ENCODE results near the gene TMPRSS9. TPM values are rescaled to one million over a fixed set of nuclear protein-coding genes. Genes with fewer than 3 reads are reported as not detected.

TMPRSS9 gene
- polyA plus RNA-seq, 1 donor = 1.9 TPM

DNA sequence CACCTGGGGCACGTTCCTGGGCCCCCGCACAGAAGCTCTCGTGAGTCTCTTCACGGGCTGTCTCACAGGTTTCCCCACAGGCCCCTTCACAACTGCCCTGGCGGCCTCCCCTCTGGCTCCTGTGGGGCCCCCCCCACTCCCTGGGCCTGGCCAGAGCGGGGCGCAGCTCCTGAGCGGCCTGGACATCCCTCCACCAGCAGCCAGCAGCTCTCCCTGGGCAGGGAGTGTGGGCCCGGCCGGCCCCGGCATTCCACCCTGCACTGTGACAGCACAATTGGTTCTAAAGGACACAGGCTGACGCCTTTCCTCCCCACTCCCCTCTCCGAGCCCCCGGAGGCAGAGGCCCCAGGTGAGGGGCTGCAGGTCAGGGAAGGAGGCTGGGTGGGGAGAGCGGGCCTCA lies 76.9 kb downstream of the TMPRSS9 start:
- Histone ChIP-seq H3K27me3 (ENCODE audit: control insufficient read depth, insufficient read depth, low read length) (no peaks in the 10 kb centered on the region), H3K9me3 (ENCODE audit: control insufficient read depth, low read depth, low read length) (peaks cover 4% of the 10 kb centered on the region), H3K27ac (ENCODE audit: low read length) (no peak overlapping the region), H3K4me1 (ENCODE audit: control insufficient read depth, insufficient read depth, low read length) (no peaks in the 10 kb centered on the region), H3K4me3 (ENCODE audit: low read length) (no peak overlapping the region), H3K36me3 (ENCODE audit: control insufficient read depth, insufficient read depth, low read length) (peaks cover 46% of the 10 kb centered on the region)
- DNase-seq = no peak
- no CpG with 5 or more reads among the region's 15 CpGs for WGBS (ENCODE audit: insufficient coverage, low lambda C conversion rate)

DNA sequence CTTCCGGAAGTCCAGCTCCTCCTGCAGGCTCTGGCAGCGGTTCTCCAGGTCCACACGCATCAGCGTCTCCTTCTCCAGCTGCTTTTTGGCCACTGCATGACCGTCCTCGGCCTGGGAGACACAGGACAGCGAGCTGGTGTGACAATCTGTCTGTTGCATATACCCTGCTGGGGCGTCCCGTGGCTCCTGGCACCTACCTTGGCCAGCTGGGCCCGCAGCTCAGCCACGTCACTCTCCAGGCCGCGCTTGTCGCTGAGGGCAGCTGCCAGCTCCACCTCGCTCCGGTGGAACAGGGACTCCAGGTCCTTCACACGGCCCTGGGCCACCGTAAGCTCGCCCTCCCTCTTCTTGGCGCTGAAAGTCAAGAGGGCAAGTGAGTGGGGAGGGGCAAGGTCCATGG lies 78.1 kb downstream of the TMPRSS9 start:
- no peaks in the 10 kb centered on the region for H3K27me3 ChIP-seq (ENCODE audit: control insufficient read depth, insufficient read depth, low read length)
- no CpG with 5 or more reads among the region's 20 CpGs for WGBS (ENCODE audit: insufficient coverage, low lambda C conversion rate)
- H3K4me3 ChIP-seq (ENCODE audit: low read length) = no peak overlapping the region
- peaks cover 4% of the 10 kb centered on the region for H3K9me3 ChIP-seq (ENCODE audit: control insufficient read depth, low read depth, low read length)
- H3K27ac ChIP-seq (ENCODE audit: low read length) = no peak overlapping the region
- DNase-seq = no peak
- no peaks in the 10 kb centered on the region for H3K4me1 ChIP-seq (ENCODE audit: control insufficient read depth, insufficient read depth, low read length)
- H3K36me3 ChIP-seq (ENCODE audit: control insufficient read depth, insufficient read depth, low read length) = peaks cover 45% of the 10 kb centered on the region

DNA sequence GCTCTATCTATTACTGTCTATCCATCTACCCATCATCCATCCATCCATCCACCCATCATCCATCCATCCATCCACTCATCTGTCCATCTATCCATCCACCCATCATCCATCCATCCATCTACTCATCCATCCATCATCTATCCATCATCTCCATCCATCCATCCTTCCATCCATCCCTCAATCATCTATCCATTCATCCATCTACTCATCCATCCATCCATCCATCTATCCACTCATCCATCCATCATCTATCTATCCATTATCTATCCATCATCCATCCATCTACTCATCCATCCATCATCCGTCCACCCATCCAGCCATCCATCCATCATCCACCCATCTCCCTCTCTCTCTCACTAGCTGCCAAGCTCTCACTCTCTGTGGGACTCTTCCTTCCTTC lies 80.5 kb downstream of the TMPRSS9 start:
- Histone ChIP-seq H3K27ac (ENCODE audit: low read length) (no peak overlapping the region), H3K36me3 (ENCODE audit: control insufficient read depth, insufficient read depth, low read length) (peaks cover 45% of the 10 kb centered on the region), H3K27me3 (ENCODE audit: control insufficient read depth, insufficient read depth, low read length) (no peaks in the 10 kb centered on the region), H3K9me3 (ENCODE audit: control insufficient read depth, low read depth, low read length) (peaks cover 4% of the 10 kb centered on the region), H3K4me3 (ENCODE audit: low read length) (no peak overlapping the region), H3K4me1 (ENCODE audit: control insufficient read depth, insufficient read depth, low read length) (no peaks in the 10 kb centered on the region)
- no peak for DNase-seq
- 100% methylated on average over 1 of the region's 1 CpG for WGBS (ENCODE audit: insufficient coverage, low lambda C conversion rate)

DNA sequence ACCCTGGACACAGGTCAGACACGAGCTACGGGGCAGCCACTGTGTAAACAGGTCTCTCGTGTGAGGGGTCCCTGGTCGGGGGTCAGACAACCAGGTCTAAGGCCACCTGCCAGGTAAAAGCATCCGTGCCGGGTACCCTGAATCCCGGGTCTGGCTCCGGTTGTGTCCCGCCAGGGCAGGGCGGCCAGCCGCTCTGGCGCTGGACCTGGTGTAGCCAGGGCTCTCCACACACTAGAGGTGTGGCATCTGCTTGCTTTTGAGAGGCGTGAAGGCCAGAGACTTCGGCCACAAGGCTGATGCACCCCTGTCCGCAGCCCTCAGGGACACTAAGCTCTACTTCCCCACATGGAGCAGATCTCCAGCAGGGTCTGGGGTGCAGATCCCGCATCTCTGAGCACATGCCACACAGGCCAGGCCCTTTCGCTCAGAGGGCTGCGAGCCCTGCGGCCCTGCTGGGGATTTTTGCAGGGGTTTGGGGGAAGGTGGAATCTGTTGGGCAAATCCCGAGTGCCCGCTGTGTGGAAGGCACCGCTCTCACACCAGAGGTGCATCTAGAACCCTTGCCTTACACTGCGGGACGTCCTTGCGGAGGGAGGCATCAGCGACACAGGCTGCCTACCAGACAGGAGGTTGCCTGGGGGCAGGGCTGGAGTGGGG lies 81.2 kb downstream of the TMPRSS9 start:
- Histone ChIP-seq H3K4me3 (ENCODE audit: low read length) (no peak overlapping the region), H3K27me3 (ENCODE audit: control insufficient read depth, insufficient read depth, low read length) (no peaks in the 10 kb centered on the region), H3K4me1 (ENCODE audit: control insufficient read depth, insufficient read depth, low read length) (peaks cover 1% of the 10 kb centered on the region), H3K36me3 (ENCODE audit: control insufficient read depth, insufficient read depth, low read length) (peaks cover 45% of the 10 kb centered on the region), H3K27ac (ENCODE audit: low read length) (no peak overlapping the region), H3K9me3 (ENCODE audit: control insufficient read depth, low read depth, low read length) (peaks cover 4% of the 10 kb centered on the region)
- no peak for DNase-seq
- no CpG with 5 or more reads among the region's 26 CpGs for WGBS (ENCODE audit: insufficient coverage, low lambda C conversion rate)

DNA sequence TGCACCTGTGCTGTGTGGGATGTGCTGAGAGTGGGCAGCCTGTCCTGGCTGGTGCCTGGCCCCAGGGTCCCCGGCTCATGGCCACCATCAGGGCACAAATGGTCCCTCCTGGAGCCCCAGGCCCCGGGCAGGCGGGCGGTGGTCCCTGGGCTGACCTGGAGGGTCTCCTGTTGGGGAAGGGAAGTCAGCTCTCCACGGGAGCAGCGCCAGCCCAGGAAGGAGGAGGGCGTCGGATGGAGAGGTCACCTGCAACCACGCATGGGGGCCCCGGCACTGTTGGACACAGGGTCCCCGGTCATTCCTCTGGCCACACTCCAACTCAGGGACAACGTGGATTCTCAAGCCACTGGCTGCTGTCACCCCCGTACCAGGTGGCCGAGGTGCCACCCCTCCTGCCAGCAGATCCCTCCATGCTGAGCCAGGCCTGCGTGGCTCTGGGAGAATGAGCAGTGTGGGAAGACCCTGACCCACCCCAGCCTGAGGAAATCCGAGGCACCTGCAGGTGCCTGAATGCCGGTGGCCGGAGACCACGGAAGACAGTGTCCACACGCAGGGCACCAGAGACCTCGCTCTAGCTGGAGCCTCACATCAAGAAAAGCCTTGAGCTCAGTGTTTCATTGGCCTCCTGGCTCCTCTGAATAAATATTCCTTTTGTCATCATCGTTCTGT lies 83.2 kb downstream of the TMPRSS9 start:
- Histone ChIP-seq H3K4me1 (ENCODE audit: control insufficient read depth, insufficient read depth, low read length) (peaks cover 4% of the 10 kb centered on the region), H3K27ac (ENCODE audit: low read length) (no peak overlapping the region), H3K4me3 (ENCODE audit: low read length) (no peak overlapping the region), H3K36me3 (ENCODE audit: control insufficient read depth, insufficient read depth, low read length) (peaks cover 31% of the 10 kb centered on the region), H3K27me3 (ENCODE audit: control insufficient read depth, insufficient read depth, low read length) (no peaks in the 10 kb centered on the region), H3K9me3 (ENCODE audit: control insufficient read depth, low read depth, low read length) (no peaks in the 10 kb centered on the region)
- DNase-seq = no peak
- no CpG with 5 or more reads among the region's 22 CpGs for WGBS (ENCODE audit: insufficient coverage, low lambda C conversion rate)

DNA sequence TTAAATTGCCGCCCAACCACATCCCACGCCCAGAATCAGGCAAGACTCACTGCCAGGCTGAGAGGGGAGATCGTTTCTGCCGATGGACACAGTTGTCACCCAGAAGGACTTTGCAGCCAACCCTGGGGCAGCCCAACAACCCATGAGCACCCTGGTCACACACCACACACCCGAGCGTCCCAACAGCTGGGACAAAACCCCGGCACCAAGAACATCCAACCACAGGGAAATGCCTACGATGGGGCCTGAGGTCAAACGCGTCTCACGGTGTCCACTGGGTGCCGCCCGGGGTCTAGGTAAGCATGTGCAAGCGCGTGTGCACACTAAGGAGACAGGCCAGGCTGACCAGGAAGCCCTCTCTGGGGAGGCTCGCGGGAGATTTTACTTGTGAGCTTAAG lies 83.7 kb downstream of the TMPRSS9 start:
- Histone ChIP-seq H3K36me3 (ENCODE audit: control insufficient read depth, insufficient read depth, low read length) (peaks cover 28% of the 10 kb centered on the region), H3K27me3 (ENCODE audit: control insufficient read depth, insufficient read depth, low read length) (no peaks in the 10 kb centered on the region), H3K27ac (ENCODE audit: low read length) (no peak overlapping the region)

DNA sequence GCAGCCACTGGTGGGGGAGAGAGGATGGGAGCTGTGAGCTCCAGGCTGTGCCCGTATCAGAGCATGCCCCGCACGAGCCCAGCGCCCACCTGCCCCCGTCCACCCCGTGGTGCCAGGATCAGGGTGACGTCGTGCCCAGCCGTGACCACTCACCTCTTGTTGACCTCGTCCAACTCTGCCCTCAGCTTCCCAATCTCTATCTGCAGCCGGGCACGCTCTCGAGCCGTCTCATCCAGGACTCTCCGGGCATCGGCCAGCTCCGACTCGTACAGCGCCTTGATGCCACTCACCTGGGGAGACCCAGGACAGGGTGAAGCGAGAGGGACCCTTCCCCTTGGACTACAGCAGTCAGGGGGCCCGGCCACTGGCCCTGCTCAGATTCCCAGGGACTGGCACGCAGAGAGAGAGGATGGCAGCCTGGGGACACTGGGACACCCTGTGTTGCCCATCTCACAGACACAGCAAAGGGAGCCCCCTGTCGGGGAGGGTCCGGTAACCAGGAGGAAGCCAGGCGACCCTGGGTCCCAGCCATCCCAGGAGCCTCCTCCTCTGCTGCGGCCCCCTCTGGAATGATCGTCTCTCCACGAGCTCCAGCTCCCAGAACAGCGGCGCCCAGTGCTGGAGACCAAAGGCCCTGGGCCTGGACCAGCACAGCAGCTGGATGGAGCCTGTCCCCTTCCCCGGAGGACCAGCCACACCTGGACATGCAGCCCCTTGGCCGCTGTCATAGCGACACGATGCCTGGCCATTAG lies 84.4 kb downstream of the TMPRSS9 start:
- H3K4me1 ChIP-seq (ENCODE audit: control insufficient read depth, insufficient read depth, low read length) = peaks cover 4% of the 10 kb centered on the region
- peaks cover 27% of the 10 kb centered on the region for H3K36me3 ChIP-seq (ENCODE audit: control insufficient read depth, insufficient read depth, low read length)
- no peak overlapping the region for H3K27ac ChIP-seq (ENCODE audit: low read length)
- H3K27me3 ChIP-seq (ENCODE audit: control insufficient read depth, insufficient read depth, low read length) = no peaks in the 10 kb centered on the region
- no peak overlapping the region for H3K4me3 ChIP-seq (ENCODE audit: low read length)
- no CpG with 5 or more reads among the region's 34 CpGs for WGBS (ENCODE audit: insufficient coverage, low lambda C conversion rate)
- no peaks in the 10 kb centered on the region for H3K9me3 ChIP-seq (ENCODE audit: control insufficient read depth, low read depth, low read length)
- no peak for DNase-seq

More for the DNA sequence above, 83.7 kb downstream of the TMPRSS9 start:
- DNase-seq = no peak
- H3K9me3 ChIP-seq (ENCODE audit: control insufficient read depth, low read depth, low read length) = no peaks in the 10 kb centered on the region
- no CpG with 5 or more reads among the region's 17 CpGs for WGBS (ENCODE audit: insufficient coverage, low lambda C conversion rate)
- H3K4me3 ChIP-seq (ENCODE audit: low read length) = no peak overlapping the region
- peaks cover 4% of the 10 kb centered on the region for H3K4me1 ChIP-seq (ENCODE audit: control insufficient read depth, insufficient read depth, low read length)

DNA sequence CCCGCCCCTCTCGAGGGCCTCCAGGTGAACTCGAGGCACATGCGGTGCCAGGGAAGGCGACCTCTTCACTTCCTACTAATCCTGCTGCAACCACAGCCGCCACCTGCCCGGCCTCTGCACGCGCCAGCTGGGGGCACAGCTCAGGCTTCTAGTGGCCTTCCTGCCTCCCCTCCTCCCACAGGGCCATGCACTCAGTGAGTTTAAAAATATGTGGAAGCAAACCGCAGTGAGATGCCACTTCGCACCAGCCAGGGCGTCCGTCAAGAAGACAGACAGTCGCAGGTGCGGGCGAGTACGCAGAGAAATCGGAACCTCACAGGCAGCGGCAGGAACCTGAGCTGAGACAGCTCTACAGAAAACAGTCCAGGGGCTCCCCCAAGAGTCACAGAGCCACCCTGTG lies 86.3 kb downstream of the TMPRSS9 start:
- WGBS (ENCODE audit: insufficient coverage, low lambda C conversion rate) = no CpG with 5 or more reads among the region's 19 CpGs
- DNase-seq = peak in 1 of 2 donors; percentile 34
- no peaks in the 10 kb centered on the region for H3K9me3 ChIP-seq (ENCODE audit: control insufficient read depth, low read depth, low read length)
- no peak overlapping the region for H3K27ac ChIP-seq (ENCODE audit: low read length)
- H3K4me3 ChIP-seq (ENCODE audit: low read length) = no peak overlapping the region
- H3K36me3 ChIP-seq (ENCODE audit: control insufficient read depth, insufficient read depth, low read length) = peaks cover 26% of the 10 kb centered on the region
- peaks cover 4% of the 10 kb centered on the region for H3K4me1 ChIP-seq (ENCODE audit: control insufficient read depth, insufficient read depth, low read length)
- H3K27me3 ChIP-seq (ENCODE audit: control insufficient read depth, insufficient read depth, low read length) = no peaks in the 10 kb centered on the region

DNA sequence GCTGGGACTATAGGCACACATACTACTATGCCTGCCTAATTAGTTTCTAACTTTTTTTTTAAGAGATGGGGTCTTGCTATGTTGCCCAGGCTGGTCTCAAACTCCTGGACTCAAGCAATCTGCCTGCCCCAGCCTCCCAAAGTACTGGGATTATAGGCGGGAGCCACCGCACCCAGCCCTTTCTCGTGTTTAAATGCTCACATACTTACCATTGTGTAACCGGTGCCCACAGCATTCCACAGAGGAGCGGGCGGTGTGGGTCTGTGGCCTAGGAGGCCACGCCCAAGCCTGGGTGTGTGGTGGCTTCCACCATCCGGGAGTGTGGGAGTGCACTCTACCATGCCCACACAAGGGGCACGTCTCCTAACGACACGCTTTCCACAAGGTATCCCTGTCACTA lies 89.0 kb downstream of the TMPRSS9 start:
- WGBS (ENCODE audit: insufficient coverage, low lambda C conversion rate) = 100% methylated on average over 1 of the region's 11 CpGs
- Histone ChIP-seq H3K4me1 (ENCODE audit: control insufficient read depth, insufficient read depth, low read length) (peaks cover 4% of the 10 kb centered on the region), H3K9me3 (ENCODE audit: control insufficient read depth, low read depth, low read length) (no peaks in the 10 kb centered on the region), H3K4me3 (ENCODE audit: low read length) (no peak overlapping the region), H3K27me3 (ENCODE audit: control insufficient read depth, insufficient read depth, low read length) (no peaks in the 10 kb centered on the region), H3K36me3 (ENCODE audit: control insufficient read depth, insufficient read depth, low read length) (peaks cover 8% of the 10 kb centered on the region), H3K27ac (ENCODE audit: low read length) (no peak overlapping the region)
- DNase-seq = no peak

DNA sequence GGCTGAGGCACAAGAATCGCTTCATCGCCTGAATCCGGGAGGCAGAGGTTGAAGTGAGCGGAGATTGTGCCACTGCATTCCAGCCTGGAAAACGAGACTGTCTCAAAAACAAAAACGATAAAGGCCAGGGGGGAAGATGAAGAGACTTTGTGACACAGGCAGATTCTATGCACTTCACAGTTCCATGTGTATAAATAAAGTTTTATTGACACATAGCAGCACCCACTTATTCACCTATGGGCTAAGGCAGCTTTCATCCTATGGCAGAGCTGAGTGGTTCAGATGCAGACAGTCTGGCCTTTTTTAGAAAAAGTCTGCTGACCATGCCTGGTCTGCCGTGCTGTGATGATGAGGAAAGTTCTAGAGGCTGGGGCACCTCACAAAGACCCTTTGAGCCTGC lies 91.1 kb downstream of the TMPRSS9 start:
- H3K4me3 ChIP-seq (ENCODE audit: low read length) = no peak overlapping the region
- H3K9me3 ChIP-seq (ENCODE audit: control insufficient read depth, low read depth, low read length) = peaks cover 6% of the 10 kb centered on the region
- peaks cover 11% of the 10 kb centered on the region for H3K4me1 ChIP-seq (ENCODE audit: control insufficient read depth, insufficient read depth, low read length)
- peaks cover 5% of the 10 kb centered on the region for H3K36me3 ChIP-seq (ENCODE audit: control insufficient read depth, insufficient read depth, low read length)
- whole genome bisulfite sequencing (ENCODE audit: insufficient coverage, low lambda C conversion rate) = 96% methylated on average over 6 of the region's 7 CpGs
- no peak overlapping the region for H3K27ac ChIP-seq (ENCODE audit: low read length)
- DNase-seq = no peak
- H3K27me3 ChIP-seq (ENCODE audit: control insufficient read depth, insufficient read depth, low read length) = no peaks in the 10 kb centered on the region

Measured in large intestine (tissue), 3 donors.